Panc1 (cell line): ENCODE measurements around the gene MRPL16. TPM values are rescaled to one million over a fixed set of nuclear protein-coding genes. Genes with fewer than 3 reads are reported as not detected.

Source experiments
- ATAC-seq: fragments of 200-7000 bp; cut with Tn5 transposase; 2 replicates; pipeline ENCODE4 v1.9.1; 2020; ENCODE audit warnings: mild to moderate bottlenecking, moderate library complexity
- BruUV-seq: library from RNA; stranded (reverse); fragments of 400-500 nt; replicated peaks from 2 replicates; lab custom pipeline; 2021; lab: Mats Ljungman, UMichigan
- CTCF ChIA-PET: fragments of 300-600 bp; sonication (Branson Sonifier 250); formaldehyde crosslinking; loops from one replicate; lab custom pipeline; 2022; ENCODE audit warnings: antibody characterized with exemption; lab: Charles Lee
- POLR2A ChIA-PET: fragments of 300-600 bp; sonication (Branson Sonifier 250); formaldehyde crosslinking; loops from one replicate; lab custom pipeline; 2022; ENCODE audit warnings: antibody characterized with exemption; lab: Charles Lee
- DNase-seq: peaks from one replicate; pipeline ENCODE4 v3.0.0-alpha.2; 2010; ENCODE audit warnings: low read depth, low spot score
- H3K27ac ChIP-seq: 2 replicates; pipeline ENCODE4 v1.5.1; 2011; ENCODE audit warnings: mild to moderate bottlenecking, low read length, inconsistent platforms
- H3K27me3 ChIP-seq: fragments of 200-500 bp; sonication (Bioruptor generic); 2 replicates; pipeline ENCODE4 v1.6.0; 2014; ENCODE audit warnings: low read length, inconsistent platforms; ENCODE audit not compliant: control insufficient read depth, insufficient read depth
- H3K36me3 ChIP-seq: fragments of 200-500 bp; sonication (Bioruptor generic); 2 replicates; pipeline ENCODE4 v1.5.1; 2014; ENCODE audit warnings: inconsistent platforms, mild to moderate bottlenecking, low read length, moderate library complexity; ENCODE audit not compliant: control insufficient read depth, insufficient read depth
- H3K4me1 ChIP-seq: 2 replicates; pipeline ENCODE4 v1.5.1; 2011; ENCODE audit warnings: inconsistent platforms, mild to moderate bottlenecking, low read length, moderate library complexity; ENCODE audit not compliant: control insufficient read depth, insufficient read depth
- H3K4me3 ChIP-seq, 2 experiments: 2 replicates each; pipeline ENCODE4 v1.5.1; 2011 to 2012; ENCODE audit warnings: low read depth in 2 of 2, low read length in 2 of 2, mild to moderate bottlenecking in 2 of 2, inconsistent platforms in 1 of 2, moderate library complexity in 1 of 2
- H3K9me3 ChIP-seq: fragments of 200-500 bp; sonication (Bioruptor generic); 2 replicates; pipeline ENCODE4 v1.5.1; 2014; ENCODE audit warnings: low read depth, mild to moderate bottlenecking, inconsistent platforms, low read length, moderate library complexity; ENCODE audit not compliant: control insufficient read depth, insufficient read depth
- POLR2AphosphoS5 ChIP-seq: IDR thresholded peaks from 2 replicates; pipeline ENCODE4 v1.6.1; 2012; ENCODE audit warnings: mild to moderate bottlenecking, low read depth, low read length, moderate library complexity
- SIN3A ChIP-seq: IDR thresholded peaks from 2 replicates; pipeline ENCODE4 v1.6.1; 2012; ENCODE audit warnings: low read depth, mild to moderate bottlenecking, low read length, moderate library complexity, borderline replicate concordance; ENCODE audit not compliant: insufficient read depth
- TCF7L2 ChIP-seq: IDR thresholded peaks from 2 replicates; pipeline ENCODE4 v1.6.1; 2011; ENCODE audit warnings: mild to moderate bottlenecking, low read depth, low read length, inconsistent platforms
- in situ Hi-C: cut with HindIII; loops from 2 replicates; pipeline ENCODE4 v1.10.0; 2016; ENCODE audit warnings: low sequenced_read_pairs, low pct_unique_long_range_greater_than_20kb
- intact Hi-C: fragments of 100-400 bp; cut with micrococcal nuclease; formaldehyde crosslinking; loops from one replicate; pipeline ENCODE4 v1.10.0; 2022; ENCODE audit not compliant: unreplicated experiment
- total RNA-seq: library from RNA; stranded (reverse); gene quantifications from one replicate; pipeline ENCODE4 v1.2.1, GENCODE V29; 2021; ENCODE audit not compliant: unreplicated experiment
- TF ChIP-seq, protein P1 (sequence below): fragments of 450-650 bp; IDR thresholded peaks from 2 replicates; pipeline ENCODE4 v1.5.1; 2017; ENCODE audit warnings: mild to moderate bottlenecking
- TF ChIP-seq, protein P2 (sequence below), 2 experiments: IDR thresholded peaks; 2 replicates each; pipeline ENCODE4 v1.6.1; 2011 to 2012; ENCODE audit warnings: low read depth in 2 of 2, control low read depth in 1 of 2, low read length in 1 of 2, mild to moderate bottlenecking in 1 of 2, moderate library complexity in 1 of 2; ENCODE audit not compliant: insufficient read depth in 1 of 2

Gene MRPL16
- total RNA-seq, 1 experiment from 2014 or later: 41.8 TPM

DNA sequence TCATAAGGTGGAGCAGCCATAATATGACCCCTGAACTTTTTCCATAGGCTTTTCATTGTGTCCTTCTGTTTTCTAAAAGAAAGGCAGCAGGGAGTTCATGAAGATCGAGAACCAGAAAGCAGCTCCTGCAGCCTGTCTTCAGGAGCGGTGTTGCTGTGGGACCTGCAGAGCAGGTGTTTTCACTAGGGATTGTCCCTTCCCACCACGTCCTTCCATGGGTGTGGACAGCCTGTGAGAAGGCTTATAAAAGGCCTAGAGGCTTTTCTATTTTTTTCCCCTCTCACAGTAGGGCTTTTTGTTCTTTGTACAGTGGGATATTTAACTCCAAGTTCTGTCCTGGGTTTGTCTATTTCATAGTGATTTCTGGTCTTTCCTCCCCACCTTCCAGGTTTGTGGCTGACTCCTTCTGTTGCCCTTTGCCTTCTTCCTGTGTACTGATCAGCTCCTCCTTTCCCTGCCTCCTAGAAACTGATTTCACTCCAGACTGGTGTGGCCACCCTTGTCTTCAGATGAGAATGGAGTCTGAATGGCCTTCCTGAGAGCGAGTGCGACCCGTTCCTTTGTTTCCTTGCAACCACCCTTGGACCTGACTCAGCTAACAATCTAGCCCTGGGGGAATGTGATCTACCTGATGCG lies 10.1 kb downstream of the MRPL16 start:
- ATAC-seq: no peak
- no TSS peak for BruUV-seq
- Histone ChIP-seq H3K27me3 (no peaks in the 10 kb centered on the region), H3K4me1 (no peaks in the 10 kb centered on the region), H3K4me3 (no peak overlapping the region), H3K36me3 (peaks cover under 1% of the 10 kb centered on the region), H3K9me3 (no peaks in the 10 kb centered on the region), H3K27ac (no peak overlapping the region)
- intact Hi-C loops: loop anchor here (10.0 kb wide), 1 partner anchor 136 kb away; the partner anchor contains the start of gene PATL1
- TF ChIP-seq, protein P1, sequence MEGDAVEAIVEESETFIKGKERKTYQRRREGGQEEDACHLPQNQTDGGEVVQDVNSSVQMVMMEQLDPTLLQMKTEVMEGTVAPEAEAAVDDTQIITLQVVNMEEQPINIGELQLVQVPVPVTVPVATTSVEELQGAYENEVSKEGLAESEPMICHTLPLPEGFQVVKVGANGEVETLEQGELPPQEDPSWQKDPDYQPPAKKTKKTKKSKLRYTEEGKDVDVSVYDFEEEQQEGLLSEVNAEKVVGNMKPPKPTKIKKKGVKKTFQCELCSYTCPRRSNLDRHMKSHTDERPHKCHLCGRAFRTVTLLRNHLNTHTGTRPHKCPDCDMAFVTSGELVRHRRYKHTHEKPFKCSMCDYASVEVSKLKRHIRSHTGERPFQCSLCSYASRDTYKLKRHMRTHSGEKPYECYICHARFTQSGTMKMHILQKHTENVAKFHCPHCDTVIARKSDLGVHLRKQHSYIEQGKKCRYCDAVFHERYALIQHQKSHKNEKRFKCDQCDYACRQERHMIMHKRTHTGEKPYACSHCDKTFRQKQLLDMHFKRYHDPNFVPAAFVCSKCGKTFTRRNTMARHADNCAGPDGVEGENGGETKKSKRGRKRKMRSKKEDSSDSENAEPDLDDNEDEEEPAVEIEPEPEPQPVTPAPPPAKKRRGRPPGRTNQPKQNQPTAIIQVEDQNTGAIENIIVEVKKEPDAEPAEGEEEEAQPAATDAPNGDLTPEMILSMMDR: no peak
- TF ChIP-seq, protein P2, sequence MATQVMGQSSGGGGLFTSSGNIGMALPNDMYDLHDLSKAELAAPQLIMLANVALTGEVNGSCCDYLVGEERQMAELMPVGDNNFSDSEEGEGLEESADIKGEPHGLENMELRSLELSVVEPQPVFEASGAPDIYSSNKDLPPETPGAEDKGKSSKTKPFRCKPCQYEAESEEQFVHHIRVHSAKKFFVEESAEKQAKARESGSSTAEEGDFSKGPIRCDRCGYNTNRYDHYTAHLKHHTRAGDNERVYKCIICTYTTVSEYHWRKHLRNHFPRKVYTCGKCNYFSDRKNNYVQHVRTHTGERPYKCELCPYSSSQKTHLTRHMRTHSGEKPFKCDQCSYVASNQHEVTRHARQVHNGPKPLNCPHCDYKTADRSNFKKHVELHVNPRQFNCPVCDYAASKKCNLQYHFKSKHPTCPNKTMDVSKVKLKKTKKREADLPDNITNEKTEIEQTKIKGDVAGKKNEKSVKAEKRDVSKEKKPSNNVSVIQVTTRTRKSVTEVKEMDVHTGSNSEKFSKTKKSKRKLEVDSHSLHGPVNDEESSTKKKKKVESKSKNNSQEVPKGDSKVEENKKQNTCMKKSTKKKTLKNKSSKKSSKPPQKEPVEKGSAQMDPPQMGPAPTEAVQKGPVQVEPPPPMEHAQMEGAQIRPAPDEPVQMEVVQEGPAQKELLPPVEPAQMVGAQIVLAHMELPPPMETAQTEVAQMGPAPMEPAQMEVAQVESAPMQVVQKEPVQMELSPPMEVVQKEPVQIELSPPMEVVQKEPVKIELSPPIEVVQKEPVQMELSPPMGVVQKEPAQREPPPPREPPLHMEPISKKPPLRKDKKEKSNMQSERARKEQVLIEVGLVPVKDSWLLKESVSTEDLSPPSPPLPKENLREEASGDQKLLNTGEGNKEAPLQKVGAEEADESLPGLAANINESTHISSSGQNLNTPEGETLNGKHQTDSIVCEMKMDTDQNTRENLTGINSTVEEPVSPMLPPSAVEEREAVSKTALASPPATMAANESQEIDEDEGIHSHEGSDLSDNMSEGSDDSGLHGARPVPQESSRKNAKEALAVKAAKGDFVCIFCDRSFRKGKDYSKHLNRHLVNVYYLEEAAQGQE (IDR thresholded peaks at IDR 0.05; ENCODE audit: insufficient read depth in 1 of 2, low read depth in 2 of 2, low read length in 1 of 2): no peak
- TF ChIP-seq SIN3A (no peak), TCF7L2 (no peak), POLR2AphosphoS5 (no peak)
- no peak for DNase-seq
- ChIA-PET CTCF (interaction anchor here (0.7 kb wide), 1 partner anchor 158 kb away, joined by 3 read pairs; no protein-coding TSS in a partner anchor), POLR2A (no interaction called here)
- in situ Hi-C loops: no loop called here

DNA sequence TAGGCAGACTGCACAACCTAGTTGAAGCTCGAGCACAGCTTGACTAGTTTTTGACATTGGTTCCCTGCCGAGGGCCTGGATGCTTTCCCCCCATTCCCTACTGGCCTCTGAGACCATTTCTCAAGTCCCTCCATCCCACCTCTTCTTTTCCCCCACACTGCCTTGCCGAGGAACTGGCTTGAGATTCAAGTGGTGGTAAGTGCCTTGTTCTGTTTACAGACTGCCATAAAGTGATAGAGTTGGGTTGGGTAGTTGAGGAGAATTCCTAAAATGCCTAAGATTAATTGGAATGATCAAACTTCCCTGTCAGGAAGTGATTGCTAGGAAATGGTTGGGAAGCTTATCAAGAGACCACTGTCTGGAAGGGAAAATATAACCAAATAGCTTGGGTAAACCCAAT lies 16.2 kb downstream of the MRPL16 start:
- TF ChIP-seq, protein P2 (IDR thresholded peaks at IDR 0.05; ENCODE audit: insufficient read depth in 1 of 2, low read depth in 2 of 2, low read length in 1 of 2): no peak
- TF ChIP-seq, protein P1: no peak
- TF ChIP-seq POLR2AphosphoS5 (no peak), SIN3A (no peak), TCF7L2 (no peak)
- BruUV-seq: no TSS peak
- DNase-seq (no peak), ATAC-seq (no peak)
- Histone ChIP-seq H3K9me3 (no peaks in the 10 kb centered on the region), H3K4me1 (no peaks in the 10 kb centered on the region), H3K27me3 (no peaks in the 10 kb centered on the region), H3K27ac (no peak overlapping the region), H3K4me3 (no peak overlapping the region), H3K36me3 (no peaks in the 10 kb centered on the region)
- in situ Hi-C loops (no loop called here), intact Hi-C loops (no loop called here)
- CTCF ChIA-PET: no interaction called here
- POLR2A ChIA-PET: no interaction called here
